HT-29 (cell line): ENCODE results near the gene NFIX. TPM values are rescaled to one million over a fixed set of nuclear protein-coding genes. Genes with fewer than 3 reads are reported as not detected.

Experiments
- DNase-seq: peaks from one replicate; pipeline ENCODE4 v3.0.0-alpha.2; 2015; ENCODE audit warnings: low spot score
- total RNA-seq: library from RNA; depleted of rRNA; stranded (reverse); fragments of >200 nt; shearing (Covaris generic); gene quantifications from 2 replicates; pipeline ENCODE4 v1.2.3, GENCODE V29; 2014

NFIX gene
- total RNA-seq, 1 experiment from 2014 or later: 22.4 TPM

- no peak for DNase-seq
These were observed 126.4 kb downstream of the NFIX start for GRCh38 chr19:13121551-13122274.

DNA sequence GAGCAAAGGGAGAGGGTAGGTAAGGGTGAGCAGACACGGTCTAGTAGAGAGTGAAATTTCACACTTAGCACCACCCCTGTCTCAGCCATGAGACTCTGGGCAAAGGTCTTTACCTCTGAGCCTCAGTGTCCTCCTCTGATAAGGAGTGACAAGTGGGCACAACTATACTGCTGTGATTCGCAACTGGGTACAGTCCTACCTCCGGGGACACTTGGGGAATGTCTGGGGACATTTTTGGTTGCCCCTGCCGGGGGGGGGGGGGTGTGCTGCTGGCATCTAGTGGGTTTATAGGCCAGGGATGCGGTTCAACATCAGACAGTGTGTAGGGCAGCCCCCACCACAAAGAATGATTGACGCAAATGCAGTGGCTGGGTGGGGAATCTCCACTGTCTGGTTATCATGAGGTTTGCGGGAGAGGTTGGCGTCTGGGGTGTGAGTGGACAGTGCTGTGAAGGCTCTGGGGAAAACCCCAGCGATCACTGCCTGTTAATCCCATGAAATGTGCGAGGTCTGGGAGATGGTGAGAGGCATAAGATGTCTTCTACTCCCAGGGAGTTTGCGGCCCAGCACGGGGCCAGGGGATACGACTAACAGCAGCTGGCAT lies 127.1 kb downstream of the NFIX start:
- no peak for DNase-seq

DNA sequence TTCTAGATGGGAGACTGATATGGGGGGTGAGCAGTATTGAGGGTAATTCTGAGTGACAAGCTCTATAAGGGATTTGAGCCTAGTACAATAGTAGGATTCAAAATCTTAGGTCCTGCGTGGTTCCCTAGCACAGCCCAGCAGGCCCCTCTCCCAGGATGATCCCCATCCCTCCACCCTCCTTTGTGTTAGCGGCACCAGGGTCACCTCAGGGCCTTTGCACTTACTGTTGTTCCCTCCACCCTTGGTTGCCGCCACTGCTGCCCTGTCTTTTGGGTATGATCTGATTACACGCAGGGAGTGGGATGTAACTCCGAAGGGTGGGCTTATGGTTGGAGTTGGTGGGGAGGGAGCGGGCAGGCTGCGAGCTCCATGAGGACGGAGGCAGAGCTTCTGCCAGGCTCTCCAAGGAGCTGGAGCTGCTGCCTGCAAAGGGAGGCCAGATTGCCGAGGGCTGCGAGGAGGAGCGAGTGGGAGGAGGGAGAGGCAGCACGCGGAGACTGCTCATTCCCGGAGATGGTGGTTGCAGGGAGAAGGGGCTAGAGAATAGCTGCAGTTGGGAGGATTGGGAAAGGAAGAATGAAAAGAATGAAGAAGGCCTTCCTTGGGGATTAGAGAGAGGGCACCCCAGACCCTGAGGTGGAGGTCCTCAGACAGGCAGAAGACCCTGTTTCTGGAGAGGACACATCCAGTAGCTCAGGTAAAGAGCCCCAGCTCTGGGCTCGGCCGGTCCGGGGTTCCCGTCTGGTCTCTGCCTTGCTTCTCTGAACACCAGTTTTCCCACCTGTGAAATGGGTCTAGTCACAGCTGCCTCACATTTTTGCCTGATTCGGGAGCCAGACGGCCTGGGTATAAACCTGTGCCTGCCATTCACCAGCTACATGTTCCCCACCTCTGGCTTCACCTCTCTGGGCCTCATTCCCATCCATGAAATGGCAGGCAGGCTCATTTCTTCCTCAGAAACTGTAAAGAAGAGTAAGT lies 128.0 kb downstream of the NFIX start:
- no peak for DNase-seq

DNA sequence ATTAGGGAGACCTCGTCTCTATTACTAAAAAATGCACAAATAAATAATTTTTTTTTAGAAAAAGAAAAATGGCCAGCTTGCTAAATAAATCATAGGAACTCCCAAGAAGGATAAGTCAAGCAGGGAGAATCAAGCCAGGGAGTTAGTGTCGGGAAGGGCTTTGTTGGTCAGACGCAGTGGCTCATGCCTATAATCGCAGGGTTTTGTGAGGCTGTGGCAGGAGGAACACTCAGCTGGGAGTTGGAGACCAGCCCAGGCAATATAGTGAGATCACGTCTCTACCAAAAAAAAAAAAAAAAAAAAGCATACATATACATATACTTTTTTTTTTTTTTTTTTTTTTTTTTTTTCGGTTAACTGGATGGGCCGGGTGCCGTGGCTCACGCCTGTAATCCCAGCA lies 131.8 kb downstream of the NFIX start:
- DNase-seq: no peak

GRCh38 chr19:13127811-13128575 lies 132.7 kb downstream of the NFIX start:
- DNase-seq: no peak

GRCh38 chr19:13128583-13128982 lies 133.3 kb downstream of the NFIX start:
- no peak for DNase-seq

GRCh38 chr19:13129384-13129783 lies 134.1 kb downstream of the NFIX start:
- DNase-seq: no peak

GRCh38 chr19:13130886-13131490 lies 135.7 kb downstream of the NFIX start:
- no peak for DNase-seq

DNA sequence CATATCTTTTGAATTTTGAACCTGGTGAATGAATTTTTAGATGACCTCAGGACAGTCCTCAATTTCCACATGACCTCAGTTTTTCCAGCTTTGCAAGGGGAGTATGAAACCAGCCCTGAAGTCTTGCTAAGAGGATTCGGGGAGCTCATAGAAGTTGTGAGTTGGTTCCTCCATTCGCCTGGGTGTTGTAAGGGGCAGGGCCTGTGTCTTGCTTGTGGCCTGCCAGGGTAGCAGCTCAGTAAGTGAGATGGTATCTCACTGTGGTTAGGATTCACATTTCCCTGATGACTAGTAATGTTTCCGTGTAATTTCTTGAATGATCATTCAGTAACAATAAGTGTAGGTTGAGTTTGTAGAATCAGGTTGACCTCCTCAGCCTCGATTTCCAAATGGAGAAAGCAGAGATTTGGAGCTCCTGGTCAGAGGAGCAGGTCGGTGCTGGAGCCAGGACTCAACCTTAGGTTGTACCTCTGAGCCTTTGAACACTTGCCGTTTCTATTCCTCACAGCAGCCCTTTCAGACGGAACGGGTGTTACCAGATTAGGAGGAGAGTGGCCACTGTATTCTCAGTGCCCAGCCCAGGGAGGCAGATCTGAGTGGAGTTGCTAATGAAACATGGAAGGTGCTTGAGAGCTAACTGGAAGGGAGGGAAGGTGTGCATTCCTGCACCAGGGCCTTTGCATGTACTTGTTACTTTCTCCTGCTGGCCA lies 137.4 kb downstream of the NFIX start:
- DNase-seq: no peak

DNA sequence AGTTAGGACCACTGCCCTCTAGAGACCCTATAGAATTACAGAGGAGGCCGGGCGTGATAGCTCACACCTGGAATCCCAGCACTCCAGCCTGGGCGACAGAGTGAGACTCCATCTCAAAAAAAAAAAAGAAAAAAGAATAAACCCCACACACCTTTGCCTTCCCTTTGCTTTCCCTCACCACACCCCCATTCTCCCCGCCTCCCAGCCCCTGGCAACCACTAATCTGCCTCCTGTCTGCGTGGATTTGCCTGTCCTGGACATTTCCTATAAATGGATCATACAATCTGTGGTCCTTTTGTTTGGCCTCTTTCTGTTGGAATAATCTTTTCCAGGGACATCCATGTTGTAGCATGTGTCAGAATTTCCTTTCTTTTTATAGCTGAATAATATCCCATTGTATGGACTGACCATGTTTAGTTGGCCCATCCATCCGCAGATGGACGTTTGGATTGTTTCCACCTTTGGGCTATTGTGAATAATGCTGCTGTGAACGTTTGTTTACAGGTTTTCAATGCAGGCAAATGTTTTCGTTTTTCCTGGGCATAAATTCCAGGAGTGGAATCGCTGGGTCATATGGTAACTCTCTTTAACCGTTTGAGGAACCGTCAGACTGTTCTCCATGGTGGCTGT lies 138.1 kb downstream of the NFIX start:
- DNase-seq: no peak

DNA sequence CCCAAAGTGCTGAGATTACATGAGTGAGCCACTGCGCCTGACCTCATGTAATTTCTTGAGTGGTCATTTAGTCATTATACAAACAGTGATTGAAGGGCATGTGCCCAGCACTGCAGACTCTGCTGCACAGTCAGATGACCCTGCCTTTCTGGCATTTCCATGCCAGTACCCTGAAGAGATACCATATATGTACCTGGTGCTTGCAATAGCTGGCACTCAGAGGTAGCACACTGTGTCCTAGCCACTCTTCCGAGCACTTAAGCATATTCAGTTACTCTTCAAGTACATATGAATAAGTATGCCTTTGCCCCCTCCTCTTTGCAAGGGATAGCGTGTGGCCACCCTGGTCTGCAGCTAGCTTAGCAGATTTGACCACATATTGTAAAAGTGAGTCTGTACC lies 139.4 kb downstream of the NFIX start:
- DNase-seq: no peak

- no peak for DNase-seq
These were observed 140.1 kb downstream of the NFIX start for GRCh38 chr19:13135068-13136062.

- no peak for DNase-seq
These were observed 142.1 kb downstream of the NFIX start for GRCh38 chr19:13137290-13137794.

GRCh38 chr19:13138171-13138915 lies 143.1 kb downstream of the NFIX start:
- no peak for DNase-seq

GRCh38 chr19:13138916-13139198 lies 143.6 kb downstream of the NFIX start:
- DNase-seq: no peak

DNA sequence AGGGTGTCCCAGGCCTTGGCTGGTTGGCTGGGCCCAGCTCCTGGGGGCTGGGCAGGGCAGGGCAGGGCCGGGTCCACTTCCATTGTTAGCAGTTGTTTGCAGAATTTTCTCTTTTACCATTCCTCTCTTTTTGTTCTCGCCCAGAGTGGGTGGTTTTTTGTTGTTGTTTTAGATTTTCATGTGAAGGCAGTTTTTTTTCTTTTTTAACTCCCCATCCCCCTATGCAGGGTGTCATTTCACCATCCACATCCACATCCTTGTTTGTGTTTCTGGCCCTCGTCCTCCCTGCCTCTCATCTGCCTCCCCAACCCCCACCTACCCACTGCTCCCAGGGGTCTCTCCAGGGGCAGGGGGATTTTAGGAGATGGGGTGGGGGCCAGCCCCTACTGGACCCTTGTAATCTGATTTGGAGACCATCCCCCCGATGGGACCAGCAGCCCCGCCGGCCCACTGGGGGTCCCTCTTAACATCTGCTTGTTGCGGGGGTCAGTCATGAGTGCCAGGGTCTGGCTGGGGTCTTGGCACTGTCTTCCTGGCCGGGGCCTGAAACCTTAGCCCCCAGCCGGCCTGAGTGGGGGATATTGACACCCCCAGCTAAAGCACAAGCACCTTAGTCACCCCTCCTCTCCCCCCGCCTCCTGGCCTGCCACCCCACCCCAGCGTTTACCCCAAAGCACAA lies 144.5 kb downstream of the NFIX start:
- no peak for DNase-seq

GRCh38 chr19:13146763-13147563 lies 151.7 kb downstream of the NFIX start:
- no peak for DNase-seq
